HG03521 (cell line): ENCODE results near the gene RWDD1.
"Not testable (repeated sequence)": the region's sequence is repeated elsewhere in the genome, so short reads cannot be mapped to it uniquely, and the experiment has no call there.

Experiments used
- ATAC-seq: cut with Tn5 transposase; IDR thresholded peaks from one replicate; pipeline ENCODE4 v1.9.1; 2021; ENCODE audit warnings: mild to moderate bottlenecking, moderate library complexity; ENCODE audit not compliant: unreplicated experiment

Gene RWDD1

DNA sequence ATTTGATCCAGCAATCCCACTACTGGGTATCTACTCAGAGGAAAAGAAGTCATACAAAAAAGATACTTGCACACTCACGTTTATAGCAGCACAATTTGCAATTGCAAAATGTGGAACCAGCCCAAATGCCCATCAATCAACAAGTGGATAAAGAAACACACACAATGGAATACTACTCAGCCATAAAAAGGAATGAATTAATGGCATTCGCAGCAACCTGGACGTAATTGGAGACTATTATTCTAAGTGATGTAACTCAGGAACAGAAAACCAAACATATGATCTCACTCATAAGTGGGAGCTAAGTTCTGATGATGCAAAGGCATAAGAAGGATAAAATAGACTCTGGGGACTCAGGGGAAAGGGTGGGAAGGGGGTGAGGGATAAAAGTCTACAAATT is 33.6 kb downstream of the RWDD1 start:
- ATAC-seq = not testable (repeated sequence)

DNA sequence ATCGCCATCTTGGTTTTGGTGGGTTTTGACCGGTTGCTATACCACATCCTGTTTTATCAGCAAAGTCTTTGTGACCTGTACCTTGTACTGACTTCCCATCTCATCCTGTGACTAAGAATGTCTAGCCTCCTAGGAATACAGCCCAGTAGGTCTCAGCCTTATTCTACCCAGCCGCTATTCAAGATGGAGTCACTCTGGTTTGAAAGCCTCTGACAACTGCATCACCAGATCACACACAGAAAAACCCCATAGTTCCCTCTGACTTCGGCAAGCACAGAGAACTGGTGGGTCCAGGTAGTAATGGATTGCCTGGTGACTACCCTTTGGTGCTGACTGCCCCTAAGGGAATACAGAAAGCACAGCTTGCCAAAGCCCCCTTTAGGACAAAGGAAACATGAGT is 34.6 kb downstream of the RWDD1 start:
- ATAC-seq = no peak

GRCh38 chr6:116611056-116611455 is 39.8 kb downstream of the RWDD1 start:
- no peak for ATAC-seq

- ATAC-seq = peak; percentile 99
Measured at GRCh38 chr6:116615937-116616736, 44.8 kb downstream of the RWDD1 start, which contains the start of gene RSPH4A. Gene RSPH4A (plus strand): TSS chr6:116616479. CDS start chr6:116616624, 145 bp downstream.

GRCh38 chr6:116616737-116617053 is 45.4 kb downstream of the RWDD1 start:
- ATAC-seq = no peak

DNA sequence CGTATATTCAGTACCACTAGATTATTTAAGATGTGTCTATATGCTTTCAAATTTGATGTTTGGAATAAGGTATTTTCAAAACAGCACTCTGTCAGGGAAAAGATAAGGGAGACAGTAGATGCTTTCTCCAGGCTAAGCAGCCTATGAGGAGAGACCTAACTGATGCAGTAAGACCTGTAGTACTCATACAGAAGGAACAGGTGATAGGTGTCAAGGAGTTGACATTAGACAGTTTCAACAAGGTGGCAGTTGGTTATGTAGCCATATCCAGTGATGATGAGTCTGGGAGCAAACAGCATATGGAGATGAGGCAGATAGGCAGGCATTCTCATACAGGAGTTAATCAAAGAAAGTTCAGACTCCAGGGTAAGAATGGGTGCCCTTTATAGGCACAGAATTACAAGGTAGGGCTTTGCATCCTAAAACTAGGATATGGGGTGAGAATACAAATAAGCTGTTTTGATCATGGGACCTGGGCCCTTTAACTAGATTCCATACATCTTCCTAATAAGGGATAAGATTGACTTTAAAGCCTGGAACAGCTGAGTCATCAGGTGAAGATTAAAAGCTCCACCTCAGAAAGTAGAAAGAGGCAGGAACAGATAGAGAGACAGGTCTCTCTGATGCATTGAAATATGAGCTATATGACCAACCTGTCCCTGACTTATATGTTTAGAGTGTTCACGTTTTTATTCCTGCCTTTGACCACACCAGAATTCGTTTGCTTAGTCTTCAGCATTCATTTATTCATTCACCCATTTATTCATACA is 52.9 kb downstream of the RWDD1 start:
- ATAC-seq = no peak

- no peak for ATAC-seq
Measured at GRCh38 chr6:116625872-116626271, 54.6 kb downstream of the RWDD1 start.

GRCh38 chr6:116629563-116629981 is 58.3 kb downstream of the RWDD1 start:
- ATAC-seq = no peak

DNA sequence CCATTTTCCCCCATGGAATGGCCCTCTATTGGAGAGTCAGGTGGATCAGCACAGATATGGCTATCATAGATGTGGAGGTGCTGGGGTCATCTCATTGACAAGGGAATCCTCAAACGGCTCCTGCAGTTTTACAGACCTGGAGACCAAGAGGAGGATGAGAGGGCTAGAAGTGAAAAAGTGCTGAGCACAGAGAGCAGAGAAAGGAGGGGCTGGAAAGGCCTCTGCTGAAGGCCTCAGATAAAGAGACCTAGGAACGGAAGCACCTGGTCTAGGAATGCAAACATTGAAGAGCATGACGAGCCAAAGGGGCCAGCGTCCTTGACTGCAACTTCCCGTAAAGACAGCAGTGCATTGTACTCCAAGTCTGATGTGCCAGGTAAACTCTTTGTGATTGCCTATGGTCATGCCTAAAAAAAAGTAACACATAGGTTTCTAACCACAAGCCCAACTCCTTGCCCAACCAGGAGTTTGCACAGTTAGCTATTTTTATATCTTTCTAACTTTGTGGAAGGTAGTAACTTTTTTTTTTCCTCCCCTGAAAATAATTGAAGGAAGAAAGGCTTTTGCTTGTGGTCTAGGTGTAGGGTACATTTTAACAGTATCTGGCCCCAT is 60.2 kb downstream of the RWDD1 start:
- ATAC-seq = no peak

DNA sequence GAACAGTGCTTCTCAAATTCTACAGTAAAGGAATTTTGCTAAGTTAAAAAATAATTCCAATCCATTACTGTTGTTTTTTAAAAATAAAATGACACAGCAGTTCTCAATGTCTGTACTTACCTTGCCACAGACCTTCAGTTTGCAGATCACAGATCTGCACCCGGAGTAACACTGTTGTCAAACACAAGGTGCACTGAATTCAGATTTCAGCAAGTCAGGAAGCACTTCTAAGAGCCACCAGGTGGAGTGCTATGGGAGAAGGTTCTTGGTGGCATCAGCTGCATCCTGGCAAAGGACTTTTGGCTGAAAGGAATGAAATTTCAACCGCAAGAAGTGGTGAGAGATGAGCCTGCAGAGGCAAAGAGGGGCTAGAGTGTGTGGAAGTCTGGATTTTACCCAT is 62.4 kb downstream of the RWDD1 start:
- ATAC-seq = no peak
